SK-N-SH treated with all-trans-retinoic acid at 6 μM for 48 hours (cell line): ENCODE measurements around the gene SNRPA1.

Experiments
- ATAC-seq: fragments of 200-7000 bp; cut with Tn5 transposase; 3 replicates; pipeline ENCODE4 v1.9.1; 2020; ENCODE audit warnings: mild to moderate bottlenecking, moderate library complexity
- BACH2 ChIP-seq: fragments of 250-450 bp; sonication (Bioruptor Pico); IDR thresholded peaks from 2 replicates; pipeline ENCODE4 v1.9.0; 2021; ENCODE audit warnings: mild to moderate bottlenecking, borderline replicate concordance
- CREB5 ChIP-seq: fragments of 250-450 bp; sonication (Bioruptor Pico); IDR thresholded peaks from 2 replicates; pipeline ENCODE4 v1.5.1; 2020; ENCODE audit warnings: low read depth, mild to moderate bottlenecking, moderate library complexity
- CSDC2 ChIP-seq: fragments of 250-450 bp; sonication (Bioruptor Pico); IDR thresholded peaks from 2 replicates; pipeline ENCODE4 v1.5.0; 2020; ENCODE audit warnings: mild to moderate bottlenecking, moderate library complexity
- ESRRG ChIP-seq: fragments of 250-450 bp; sonication (Bioruptor Pico); IDR thresholded peaks from 2 replicates; pipeline ENCODE4 v1.6.1; 2021; ENCODE audit warnings: mild to moderate bottlenecking
- ISL1 ChIP-seq: fragments of 250-450 bp; sonication (Bioruptor Pico); IDR thresholded peaks from 2 replicates; pipeline ENCODE4 v2.1.2; 2022; ENCODE audit warnings: mild to moderate bottlenecking, moderate library complexity
- OSR1 ChIP-seq: fragments of 250-450 bp; sonication (Bioruptor Pico); IDR thresholded peaks from 2 replicates; pipeline ENCODE4 v1.8.0; 2022; ENCODE audit warnings: moderate library complexity, mild to moderate bottlenecking, inconsistent platforms
- PPARA ChIP-seq: fragments of 250-450 bp; sonication (Bioruptor Pico); IDR thresholded peaks from 2 replicates; pipeline ENCODE4 v1.5.0; 2020; ENCODE audit warnings: mild to moderate bottlenecking, borderline replicate concordance
- RARB ChIP-seq: fragments of 250-450 bp; sonication (Bioruptor Pico); IDR thresholded peaks from 2 replicates; pipeline ENCODE4 v1.8.0; 2021; ENCODE audit warnings: mild to moderate bottlenecking, moderate library complexity
- SNAI2 ChIP-seq: fragments of 250-450 bp; sonication (Bioruptor Pico); IDR thresholded peaks from 2 replicates; pipeline ENCODE4 v1.5.0; 2020; ENCODE audit warnings: mild to moderate bottlenecking, moderate library complexity
- TCF4 ChIP-seq: fragments of 250-450 bp; sonication (Bioruptor Pico); IDR thresholded peaks from 2 replicates; pipeline ENCODE4 v1.8.0; 2021; ENCODE audit warnings: mild to moderate bottlenecking, moderate library complexity, borderline replicate concordance
- TOX ChIP-seq: fragments of 250-450 bp; sonication (Bioruptor Pico); IDR thresholded peaks from 2 replicates; pipeline ENCODE4 v1.8.0; 2021; ENCODE audit warnings: mild to moderate bottlenecking, moderate library complexity, borderline replicate concordance
- ZC3H10 ChIP-seq: fragments of 250-450 bp; sonication (Bioruptor Pico); IDR thresholded peaks from 2 replicates; pipeline ENCODE4 v1.5.1; 2021; ENCODE audit warnings: mild to moderate bottlenecking, moderate library complexity
- ZFP3 ChIP-seq: fragments of 250-450 bp; sonication (Bioruptor Pico); IDR thresholded peaks from 2 replicates; pipeline ENCODE4 v1.5.0; 2020; ENCODE audit warnings: mild to moderate bottlenecking, moderate library complexity
- ZFP30 ChIP-seq: fragments of 450-650 bp; formaldehyde crosslinking; IDR thresholded peaks from 2 replicates; pipeline ENCODE4 v1.5.0; 2022; ENCODE audit warnings: mild to moderate bottlenecking, moderate library complexity
- ZNF565 ChIP-seq: fragments of 450-650 bp; formaldehyde crosslinking; conservative IDR thresholded peaks from 2 replicates; pipeline ENCODE4 v1.5.0; 2020; ENCODE audit warnings: low read depth, mild to moderate bottlenecking, moderate library complexity
- ZNF70 ChIP-seq: fragments of 450-650 bp; formaldehyde crosslinking; IDR thresholded peaks from 2 replicates; pipeline ENCODE4 v1.5.0; 2020; ENCODE audit warnings: mild to moderate bottlenecking, moderate library complexity
- ZNF8 ChIP-seq: fragments of 450-650 bp; formaldehyde crosslinking; IDR thresholded peaks from 2 replicates; pipeline ENCODE4 v1.5.0; 2020; ENCODE audit warnings: mild to moderate bottlenecking, moderate library complexity
- TF ChIP-seq, protein P1 (sequence below): fragments of 250-450 bp; sonication (Bioruptor Pico); IDR thresholded peaks from 2 replicates; pipeline ENCODE4 v1.8.0; 2020; ENCODE audit warnings: mild to moderate bottlenecking, moderate library complexity, borderline replicate concordance
- TF ChIP-seq, protein P2 (sequence below): fragments of 250-450 bp; sonication (Bioruptor Pico); IDR thresholded peaks from 2 replicates; pipeline ENCODE4 v1.8.0; 2021; ENCODE audit warnings: low read depth, mild to moderate bottlenecking, moderate library complexity, borderline replicate concordance
- TF ChIP-seq, protein P3 (sequence below): fragments of 250-450 bp; sonication (Bioruptor Pico); IDR thresholded peaks from 2 replicates; pipeline ENCODE4 v1.5.1; 2021; ENCODE audit warnings: mild to moderate bottlenecking, moderate library complexity

The SNRPA1 gene

GRCh38 chr15:101294731-101295606 lies at the start of gene SNRPA1:
Gene SNRPA1, minus strand, starts transcription at chr15:101295248. Its CDS starts 70 bp downstream, at chr15:101295178.
- TF ChIP-seq SNAI2 (CRISPR knock-in tag), result no peak
- TF ChIP-seq CSDC2 (CRISPR knock-in tag), result no peak
- TF ChIP-seq, protein P1, sequence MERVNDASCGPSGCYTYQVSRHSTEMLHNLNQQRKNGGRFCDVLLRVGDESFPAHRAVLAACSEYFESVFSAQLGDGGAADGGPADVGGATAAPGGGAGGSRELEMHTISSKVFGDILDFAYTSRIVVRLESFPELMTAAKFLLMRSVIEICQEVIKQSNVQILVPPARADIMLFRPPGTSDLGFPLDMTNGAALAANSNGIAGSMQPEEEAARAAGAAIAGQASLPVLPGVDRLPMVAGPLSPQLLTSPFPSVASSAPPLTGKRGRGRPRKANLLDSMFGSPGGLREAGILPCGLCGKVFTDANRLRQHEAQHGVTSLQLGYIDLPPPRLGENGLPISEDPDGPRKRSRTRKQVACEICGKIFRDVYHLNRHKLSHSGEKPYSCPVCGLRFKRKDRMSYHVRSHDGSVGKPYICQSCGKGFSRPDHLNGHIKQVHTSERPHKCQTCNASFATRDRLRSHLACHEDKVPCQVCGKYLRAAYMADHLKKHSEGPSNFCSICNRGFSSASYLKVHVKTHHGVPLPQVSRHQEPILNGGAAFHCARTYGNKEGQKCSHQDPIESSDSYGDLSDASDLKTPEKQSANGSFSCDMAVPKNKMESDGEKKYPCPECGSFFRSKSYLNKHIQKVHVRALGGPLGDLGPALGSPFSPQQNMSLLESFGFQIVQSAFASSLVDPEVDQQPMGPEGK (CRISPR knock-in tag), result no peak
- no peak for TF ChIP-seq ZC3H10 (CRISPR knock-in tag)
- TF ChIP-seq, protein P2, sequence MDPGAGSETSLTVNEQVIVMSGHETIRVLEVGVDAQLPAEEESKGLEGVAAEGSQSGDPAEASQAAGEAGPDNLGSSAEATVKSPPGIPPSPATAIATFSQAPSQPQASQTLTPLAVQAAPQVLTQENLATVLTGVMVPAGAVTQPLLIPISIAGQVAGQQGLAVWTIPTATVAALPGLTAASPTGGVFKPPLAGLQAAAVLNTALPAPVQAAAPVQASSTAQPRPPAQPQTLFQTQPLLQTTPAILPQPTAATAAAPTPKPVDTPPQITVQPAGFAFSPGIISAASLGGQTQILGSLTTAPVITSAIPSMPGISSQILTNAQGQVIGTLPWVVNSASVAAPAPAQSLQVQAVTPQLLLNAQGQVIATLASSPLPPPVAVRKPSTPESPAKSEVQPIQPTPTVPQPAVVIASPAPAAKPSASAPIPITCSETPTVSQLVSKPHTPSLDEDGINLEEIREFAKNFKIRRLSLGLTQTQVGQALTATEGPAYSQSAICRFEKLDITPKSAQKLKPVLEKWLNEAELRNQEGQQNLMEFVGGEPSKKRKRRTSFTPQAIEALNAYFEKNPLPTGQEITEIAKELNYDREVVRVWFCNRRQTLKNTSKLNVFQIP (CRISPR knock-in tag), result no peak
- no peak for TF ChIP-seq ZFP30 (CRISPR knock-in tag)
- TF ChIP-seq CREB5 (CRISPR knock-in tag), result no peak
- no peak for TF ChIP-seq TOX (CRISPR knock-in tag)
- no peak for TF ChIP-seq ZFP3 (CRISPR knock-in tag)
- no peak for TF ChIP-seq OSR1 (CRISPR knock-in tag)
- no peak for TF ChIP-seq ZNF8
- TF ChIP-seq RARB, result no peak
- no peak for TF ChIP-seq ZNF70 (CRISPR knock-in tag)
- no peak for TF ChIP-seq BACH2 (CRISPR knock-in tag)
- TF ChIP-seq ESRRG (CRISPR knock-in tag), result no peak
- no peak for TF ChIP-seq ZNF565 (CRISPR knock-in tag)
- no peak for TF ChIP-seq ISL1 (CRISPR knock-in tag)
- TF ChIP-seq, protein P3, sequence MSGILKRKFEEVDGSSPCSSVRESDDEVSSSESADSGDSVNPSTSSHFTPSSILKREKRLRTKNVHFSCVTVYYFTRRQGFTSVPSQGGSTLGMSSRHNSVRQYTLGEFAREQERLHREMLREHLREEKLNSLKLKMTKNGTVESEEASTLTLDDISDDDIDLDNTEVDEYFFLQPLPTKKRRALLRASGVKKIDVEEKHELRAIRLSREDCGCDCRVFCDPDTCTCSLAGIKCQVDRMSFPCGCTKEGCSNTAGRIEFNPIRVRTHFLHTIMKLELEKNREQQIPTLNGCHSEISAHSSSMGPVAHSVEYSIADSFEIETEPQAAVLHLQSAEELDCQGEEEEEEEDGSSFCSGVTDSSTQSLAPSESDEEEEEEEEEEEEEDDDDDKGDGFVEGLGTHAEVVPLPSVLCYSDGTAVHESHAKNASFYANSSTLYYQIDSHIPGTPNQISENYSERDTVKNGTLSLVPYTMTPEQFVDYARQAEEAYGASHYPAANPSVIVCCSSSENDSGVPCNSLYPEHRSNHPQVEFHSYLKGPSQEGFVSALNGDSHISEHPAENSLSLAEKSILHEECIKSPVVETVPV (CRISPR knock-in tag), result no peak
- TF ChIP-seq TCF4, result no peak
- ATAC-seq, result peak; percentile 92

DNA sequence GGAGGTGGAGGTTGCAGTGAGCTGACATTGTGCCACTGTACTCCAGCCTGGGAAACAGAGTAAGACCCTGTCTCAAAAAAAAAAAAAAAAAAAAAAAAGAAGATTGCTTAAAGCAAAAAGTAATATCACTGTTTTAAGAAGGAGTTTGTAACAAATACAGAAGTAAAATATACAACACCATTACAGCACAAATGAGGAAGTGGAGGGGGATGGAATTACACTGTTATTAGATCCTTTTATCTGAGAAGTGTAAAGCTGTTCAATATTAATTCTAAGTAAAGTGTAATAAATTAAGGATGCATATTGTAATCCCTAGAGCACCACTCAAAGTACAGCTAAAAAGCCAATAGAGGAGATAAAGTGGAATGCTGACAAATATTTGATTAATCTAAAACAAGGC lies 47.0 kb upstream of the SNRPA1 start:
- ATAC-seq, result no peak
- TF ChIP-seq ZC3H10 (CRISPR knock-in tag) (no peak), ZNF565 (CRISPR knock-in tag) (no peak), PPARA (CRISPR knock-in tag) (no peak)

- TF ChIP-seq PPARA (CRISPR knock-in tag) (no peak), ISL1 (CRISPR knock-in tag) (no peak), ZC3H10 (CRISPR knock-in tag) (no peak), OSR1 (CRISPR knock-in tag) (no peak), ZNF565 (CRISPR knock-in tag) (no peak), ESRRG (CRISPR knock-in tag) (no peak), SNAI2 (CRISPR knock-in tag) (no peak), ZNF8 (no peak), CSDC2 (CRISPR knock-in tag) (no peak)
- TF ChIP-seq, protein P3 (CRISPR knock-in tag), result no peak
- TF ChIP-seq, protein P2 (CRISPR knock-in tag), result no peak
- ATAC-seq, result no peak
Measured at GRCh38 chr15:101338502-101339057, 43.5 kb upstream of the SNRPA1 start.
